ENCODE results near the gene RALB.

The RALB gene

GRCh38 chr2:120223034-120223912 is 29.4 kb upstream of the RALB start, which contains the start of gene TMEM185B:
TSS of gene TMEM185B (minus strand) at chr2:120223400. CDS start at chr2:120222976, 424 bp downstream.
- H3K27me3 ChIP-seq (replicated peaks) = no peaks in the 10 kb centered on the region
- H3K4me3 ChIP-seq (ENCODE audit: low read depth, low read length) = peak within 1 kb of the TSS; percentile 61
- peak; percentile 63 for TF ChIP-seq CTCF (IDR thresholded peaks at IDR 0.05; ENCODE audit: low read depth, low read length, missing control alignments)
- peak; percentile 72 for DNase-seq
- peaks cover 3% of the 10 kb centered on the region for H3K36me3 ChIP-seq (replicated peaks)
- peak within 1 kb of the TSS; percentile 81 for H3K27ac ChIP-seq
- in situ Hi-C loops (cut with HindIII; ENCODE audit: low pct_ligation_motif_present, low sequenced_read_pairs) = no loop called here

- no peak for TF ChIP-seq CTCF (IDR thresholded peaks at IDR 0.05; ENCODE audit: low read depth, low read length, missing control alignments)
- Histone ChIP-seq H3K27ac (no peak overlapping the region), H3K4me3 (ENCODE audit: low read depth, low read length) (no peak overlapping the region), H3K36me3 (replicated peaks) (peaks cover 3% of the 10 kb centered on the region), H3K27me3 (replicated peaks) (no peaks in the 10 kb centered on the region)
- DNase-seq = no peak
- in situ Hi-C loops (cut with HindIII; ENCODE audit: low pct_ligation_motif_present, low sequenced_read_pairs) = no loop called here
These were observed 28.4 kb upstream of the RALB start for GRCh38 chr2:120224256-120224655.

- DNase-seq = no peak
- Histone ChIP-seq H3K27ac (no peak overlapping the region), H3K4me3 (ENCODE audit: low read depth, low read length) (no peak overlapping the region), H3K27me3 (replicated peaks) (no peaks in the 10 kb centered on the region), H3K36me3 (replicated peaks) (peaks cover 3% of the 10 kb centered on the region)
- in situ Hi-C loops (cut with HindIII; ENCODE audit: low pct_ligation_motif_present, low sequenced_read_pairs) = no loop called here
- no peak for TF ChIP-seq CTCF (IDR thresholded peaks at IDR 0.05; ENCODE audit: low read depth, low read length, missing control alignments)
These were observed 27.7 kb upstream of the RALB start for GRCh38 chr2:120224735-120225548.

GRCh38 chr2:120225549-120226065 is 27.0 kb upstream of the RALB start:
- Histone ChIP-seq H3K36me3 (replicated peaks) (peaks cover 3% of the 10 kb centered on the region), H3K4me3 (ENCODE audit: low read depth, low read length) (no peak overlapping the region), H3K27ac (no peak overlapping the region), H3K27me3 (replicated peaks) (no peaks in the 10 kb centered on the region)
- no peak for TF ChIP-seq CTCF (IDR thresholded peaks at IDR 0.05; ENCODE audit: low read depth, low read length, missing control alignments)
- DNase-seq = no peak
- in situ Hi-C loops (cut with HindIII; ENCODE audit: low pct_ligation_motif_present, low sequenced_read_pairs) = no loop called here

- Histone ChIP-seq H3K27me3 (replicated peaks) (no peaks in the 10 kb centered on the region), H3K27ac (no peak overlapping the region), H3K4me3 (ENCODE audit: low read depth, low read length) (no peak overlapping the region), H3K36me3 (replicated peaks) (peaks cover 3% of the 10 kb centered on the region)
- no peak for DNase-seq
- in situ Hi-C loops (cut with HindIII; ENCODE audit: low pct_ligation_motif_present, low sequenced_read_pairs) = no loop called here
- TF ChIP-seq CTCF (IDR thresholded peaks at IDR 0.05; ENCODE audit: low read depth, low read length, missing control alignments) = no peak
These were observed 26.3 kb upstream of the RALB start for GRCh38 chr2:120226316-120226715.
